DMS153 (cell line): ENCODE data around the gene INPP5A.
A peak's percentile ranks its signal among the peaks of the same experiment; 100 is the strongest.

Experiments
- DNase-seq: peaks from one replicate; lab custom pipeline; 2025; lab: John Stamatoyannopoulos, UW

INPP5A gene

GRCh38 chr10:132613566-132614348 lies 76.2 kb downstream of the INPP5A start:
- no peak for DNase-seq

GRCh38 chr10:132614431-132615340 lies 77.1 kb downstream of the INPP5A start:
- no peak for DNase-seq

- no peak for DNase-seq
Measured at GRCh38 chr10:132615341-132616169, 78.0 kb downstream of the INPP5A start.

- no peak for DNase-seq
Measured at GRCh38 chr10:132616170-132616995, 78.8 kb downstream of the INPP5A start.

- no peak for DNase-seq
Measured at GRCh38 chr10:132616996-132617736, 79.6 kb downstream of the INPP5A start.

- no peak for DNase-seq
Measured at GRCh38 chr10:132617737-132618052, 80.1 kb downstream of the INPP5A start.

GRCh38 chr10:132618158-132618919 lies 80.8 kb downstream of the INPP5A start:
- no peak for DNase-seq

- DNase-seq: no peak
Measured at GRCh38 chr10:132619927-132620326, 82.3 kb downstream of the INPP5A start.

GRCh38 chr10:132624061-132624846 lies 86.7 kb downstream of the INPP5A start:
- DNase-seq: no peak

GRCh38 chr10:132624847-132625471 lies 87.4 kb downstream of the INPP5A start:
- no peak for DNase-seq

GRCh38 chr10:132626019-132626760 lies 88.6 kb downstream of the INPP5A start:
- no peak for DNase-seq

GRCh38 chr10:132626761-132627665 lies 89.4 kb downstream of the INPP5A start:
- no peak for DNase-seq

- peak; percentile 19 for DNase-seq
Measured at GRCh38 chr10:132627666-132628531, 90.3 kb downstream of the INPP5A start.

GRCh38 chr10:132628966-132629900 lies 91.6 kb downstream of the INPP5A start:
- DNase-seq: no peak

- no peak for DNase-seq
Measured at GRCh38 chr10:132630156-132630555, 92.6 kb downstream of the INPP5A start.
